Type B pancreatic cell (in vitro differentiated cells): Measurements from ENCODE around the gene KHK. TPM values are rescaled to one million over a fixed set of nuclear protein-coding genes. Genes with fewer than 3 reads are reported as not detected.

ENCODE experiments used
- DNase-seq: peaks from one replicate; pipeline ENCODE4 v3.0.0; 2021; ENCODE audit warnings: mixed read lengths; ENCODE audit not compliant: unreplicated experiment; ENCODE audit errors: extremely low spot score
- H3K27ac Mint-ChIP-seq: 2 replicates; pipeline ENCODE4 v1.8.0; 2021; ENCODE audit warnings: mild to moderate bottlenecking, mixed read lengths
- H3K27me3 Mint-ChIP-seq: 2 replicates; pipeline ENCODE4 v1.8.0; 2021; ENCODE audit warnings: mixed read lengths
- H3K36me3 Mint-ChIP-seq: 2 replicates; pipeline ENCODE4 v1.8.0; 2021; ENCODE audit warnings: mixed read lengths
- H3K4me1 Mint-ChIP-seq: one replicate; pipeline ENCODE4 v1.8.0; 2021; ENCODE audit warnings: mixed read lengths; ENCODE audit not compliant: unreplicated experiment
- H3K4me3 Mint-ChIP-seq: 2 replicates; pipeline ENCODE4 v1.8.0; 2021; ENCODE audit warnings: mild to moderate bottlenecking, mixed read lengths
- H3K9me3 Mint-ChIP-seq: 2 replicates; pipeline ENCODE4 v1.8.0; 2021; ENCODE audit warnings: mixed read lengths
- CTCF ChIP-seq: fragments of 200-600 bp; sonication (generic); conservative IDR thresholded peaks from 2 replicates; pipeline ENCODE4 v1.5.0; 2021; ENCODE audit warnings: antibody characterized with exemption, mild to moderate bottlenecking
- total RNA-seq: library from RNA; stranded (reverse); gene quantifications from 2 replicates; pipeline ENCODE4 v1.2.1, GENCODE V29; 2021; ENCODE audit warnings: low replicate concordance

KHK gene
- total RNA-seq, 1 donor from 2014 or later = 14.7 TPM

- H3K4me1 Mint-ChIP-seq = no peaks in the 10 kb centered on the region
These were observed 61.4 kb downstream of the KHK start for GRCh38 chr2:27147935-27148334.

GRCh38 chr2:27148801-27149439 lies 62.3 kb downstream of the KHK start, which contains the start of gene TCF23:
TCF23 (plus strand) TSS chr2:27149004; CDS start chr2:27149134, 130 bp downstream.
- peaks cover 5% of the 10 kb centered on the region for H3K27me3 Mint-ChIP-seq
- TF ChIP-seq CTCF = no peak
- H3K4me3 Mint-ChIP-seq = no peak within 1 kb of the TSS

More at GRCh38 chr2:27147935-27148334, 61.4 kb downstream of the KHK start:
- Mint-ChIP-seq H3K4me3 (no peak overlapping the region), H3K27ac (no peak overlapping the region), H3K27me3 (peaks cover 15% of the 10 kb centered on the region), H3K36me3 (no peaks in the 10 kb centered on the region), H3K9me3 (peaks cover 4% of the 10 kb centered on the region)
- no peak for TF ChIP-seq CTCF
- DNase-seq = no peak

GRCh38 chr2:27149570-27150405 lies 63.2 kb downstream of the KHK start:
- no peaks in the 10 kb centered on the region for H3K4me1 Mint-ChIP-seq

More at GRCh38 chr2:27148801-27149439, 62.3 kb downstream of the KHK start, which contains the start of gene TCF23:
- H3K27ac Mint-ChIP-seq = no peak within 1 kb of the TSS
- no peaks in the 10 kb centered on the region for H3K36me3 Mint-ChIP-seq
- DNase-seq = no peak
- no peaks in the 10 kb centered on the region for H3K4me1 Mint-ChIP-seq
- H3K9me3 Mint-ChIP-seq = no peaks in the 10 kb centered on the region

More at GRCh38 chr2:27149570-27150405, 63.2 kb downstream of the KHK start:
- no peaks in the 10 kb centered on the region for H3K9me3 Mint-ChIP-seq
- H3K4me3 Mint-ChIP-seq = no peak overlapping the region
- H3K27me3 Mint-ChIP-seq = peaks cover 4% of the 10 kb centered on the region
- no peak for DNase-seq
- no peak overlapping the region for H3K27ac Mint-ChIP-seq
- no peak for TF ChIP-seq CTCF
- no peaks in the 10 kb centered on the region for H3K36me3 Mint-ChIP-seq

Other genes with a start within 250 kb of the KHK start
- 8.5 and 51.1 TPM in 2 replicates for gene DPYSL5, start 238.6 kb upstream of the KHK start, total RNA-seq
- gene MAPRE3, start 116.1 kb upstream of the KHK start, total RNA-seq = 13.5 and 14.4 TPM in 2 replicates
- gene TMEM214, start 53.8 kb upstream of the KHK start, total RNA-seq = 83.9 and 96.1 TPM in 2 replicates
- 24.3 and 57.3 TPM in 2 replicates for gene AGBL5, start 35.1 kb upstream of the KHK start, total RNA-seq
- 298 and 401 TPM in 2 replicates for gene OST4, start 15.1 kb upstream of the KHK start, total RNA-seq
- gene EMILIN1, start 8.2 kb upstream of the KHK start, total RNA-seq = 2.7 and 60.7 TPM in 2 replicates
- gene CGREF1, start 32.4 kb downstream of the KHK start, total RNA-seq = 1.8 and 2.4 TPM in 2 replicates
- gene ABHD1, start 37.0 kb downstream of the KHK start, total RNA-seq = 0.12 and 0.51 TPM in 2 replicates
- gene PREB, start 47.9 kb downstream of the KHK start, total RNA-seq = 52.3 and 53.6 TPM in 2 replicates
- gene PRR30, start 52.6 kb downstream of the KHK start, total RNA-seq = not detected in 2 replicates
- gene TCF23, start 62.2 kb downstream of the KHK start, total RNA-seq = not detected in 2 replicates
- gene ATRAID, start 125.3 kb downstream of the KHK start, total RNA-seq = 97.4 and 103 TPM in 2 replicates
- 63.6 and 76.3 TPM in 2 replicates for gene SLC5A6, start 125.5 kb downstream of the KHK start, total RNA-seq
- 51.6 and 85.1 TPM in 2 replicates for gene CAD, start 130.6 kb downstream of the KHK start, total RNA-seq
- gene SLC30A3, start 176.3 kb downstream of the KHK start, total RNA-seq = 0.19 and 0.53 TPM in 2 replicates
- gene DNAJC5G, start 188.7 kb downstream of the KHK start, total RNA-seq = not detected in 2 replicates
- gene TRIM54, start 195.7 kb downstream of the KHK start, total RNA-seq = not detected in 2 replicates
- gene UCN, start 221.7 kb downstream of the KHK start, total RNA-seq = 0.74 and 4.1 TPM in 2 replicates
- 48.9 and 62.4 TPM in 2 replicates for gene MPV17, start 236.3 kb downstream of the KHK start, total RNA-seq